ENCODE measurements around the gene MAP3K3.

GRCh38 chr17:63680700-63681099 is 58.5 kb downstream of the MAP3K3 start:
- no peak for TF ChIP-seq EZH2 (IDR thresholded peaks at IDR 0.05; ENCODE audit: insufficient read depth, poor library complexity, severe bottlenecking)
- no peak for TF ChIP-seq EZH2phosphoT487 (IDR thresholded peaks at IDR 0.05; ENCODE audit: insufficient read depth, low read depth)
